Measurements from ENCODE around the gene ULK2. TPM values are rescaled to one million over a fixed set of nuclear protein-coding genes. Genes with fewer than 3 reads are reported as not detected.

Gene ULK2
- total and polyA plus RNA-seq, 10 of the 15 experiments (the other 5 are each of a cell fraction or from before 2014, with no cell fraction given): 0.29 to 5.3 (median 1.6) TPM

DNA sequence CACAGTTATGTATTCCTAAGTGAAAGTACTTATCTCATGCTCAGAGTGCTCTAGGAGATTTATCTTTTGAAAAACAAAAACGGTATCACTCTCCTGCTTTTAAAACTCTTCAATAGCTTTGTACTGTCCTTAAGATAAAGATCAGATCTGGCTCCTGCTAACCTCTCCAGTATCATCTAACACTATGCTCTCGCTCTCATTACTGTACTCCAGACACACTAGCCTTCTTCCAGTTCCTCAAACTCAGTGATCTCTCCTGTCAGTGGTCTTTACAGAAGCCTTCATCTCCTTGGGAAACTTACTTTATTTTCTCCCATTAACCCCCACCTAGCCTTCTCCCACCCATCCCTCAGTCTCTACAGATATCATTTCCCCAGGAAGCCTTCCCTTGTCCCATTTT lies 10.1 kb downstream of the ULK2 start:
- no peak overlapping the region for H3K27ac ChIP-seq (ENCODE audit: control insufficient read depth, insufficient read depth)
- no peak overlapping the region for H2AFZ ChIP-seq (ENCODE audit: control insufficient read depth, low read depth, low read length)
- ChIA-PET POLR2A (no interaction called here), SMC1A (ENCODE audit: uncharacterized antibody, unreplicated experiment) (no interaction called here), RAD21 (ENCODE audit: unreplicated experiment) (no interaction called here), CTCF (interaction anchor here (1.3 kb wide), 1 partner anchor 12 kb away, joined by 3 read pairs; no protein-coding TSS in a partner anchor)
- no peak overlapping the region for H3K4me3 ChIP-seq
- H3K79me2 ChIP-seq (ENCODE audit: control insufficient read depth, insufficient read depth, low read length): no peaks in the 10 kb centered on the region
- H3K36me3 ChIP-seq (ENCODE audit: control insufficient read depth in 2 of 2, insufficient read depth in 2 of 2, low read length in 1 of 2): no peaks in the 10 kb centered on the region
- ATAC-seq: no peak
- DNase-seq (ENCODE audit: low read depth, low spot score): no peak
- BruUV-seq (replicated peaks): no TSS peak
- H3K4me2 ChIP-seq (ENCODE audit: control insufficient read depth, insufficient read depth): no peak overlapping the region
- H3K9me3 ChIP-seq (replicated peaks; ENCODE audit: control insufficient read depth, insufficient read depth, low read length): no peaks in the 10 kb centered on the region
- H4K20me1 ChIP-seq (ENCODE audit: control insufficient read depth, insufficient read depth): no peaks in the 10 kb centered on the region
- in situ Hi-C loops (cut with MboI): no loop called here
- no peak for TF ChIP-seq E4F1 (IDR thresholded peaks at IDR 0.05; ENCODE audit: borderline replicate concordance, partially characterized antibody)
- TF ChIP-seq EZH2 (IDR thresholded peaks at IDR 0.05; ENCODE audit: borderline replicate concordance, control insufficient read depth, low read depth, low read length): no peak
- TF ChIP-seq, protein P1, sequence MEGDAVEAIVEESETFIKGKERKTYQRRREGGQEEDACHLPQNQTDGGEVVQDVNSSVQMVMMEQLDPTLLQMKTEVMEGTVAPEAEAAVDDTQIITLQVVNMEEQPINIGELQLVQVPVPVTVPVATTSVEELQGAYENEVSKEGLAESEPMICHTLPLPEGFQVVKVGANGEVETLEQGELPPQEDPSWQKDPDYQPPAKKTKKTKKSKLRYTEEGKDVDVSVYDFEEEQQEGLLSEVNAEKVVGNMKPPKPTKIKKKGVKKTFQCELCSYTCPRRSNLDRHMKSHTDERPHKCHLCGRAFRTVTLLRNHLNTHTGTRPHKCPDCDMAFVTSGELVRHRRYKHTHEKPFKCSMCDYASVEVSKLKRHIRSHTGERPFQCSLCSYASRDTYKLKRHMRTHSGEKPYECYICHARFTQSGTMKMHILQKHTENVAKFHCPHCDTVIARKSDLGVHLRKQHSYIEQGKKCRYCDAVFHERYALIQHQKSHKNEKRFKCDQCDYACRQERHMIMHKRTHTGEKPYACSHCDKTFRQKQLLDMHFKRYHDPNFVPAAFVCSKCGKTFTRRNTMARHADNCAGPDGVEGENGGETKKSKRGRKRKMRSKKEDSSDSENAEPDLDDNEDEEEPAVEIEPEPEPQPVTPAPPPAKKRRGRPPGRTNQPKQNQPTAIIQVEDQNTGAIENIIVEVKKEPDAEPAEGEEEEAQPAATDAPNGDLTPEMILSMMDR (IDR thresholded peaks at IDR 0.05 in 2 of 3, conservative IDR thresholded peaks at IDR 0.05 in 1 of 3; ENCODE audit: control insufficient read depth in 2 of 3, extremely low read depth in 1 of 3, insufficient read depth in 1 of 3, low read depth in 3 of 3, low read length in 3 of 3): no peak
- TF ChIP-seq, protein P2, sequence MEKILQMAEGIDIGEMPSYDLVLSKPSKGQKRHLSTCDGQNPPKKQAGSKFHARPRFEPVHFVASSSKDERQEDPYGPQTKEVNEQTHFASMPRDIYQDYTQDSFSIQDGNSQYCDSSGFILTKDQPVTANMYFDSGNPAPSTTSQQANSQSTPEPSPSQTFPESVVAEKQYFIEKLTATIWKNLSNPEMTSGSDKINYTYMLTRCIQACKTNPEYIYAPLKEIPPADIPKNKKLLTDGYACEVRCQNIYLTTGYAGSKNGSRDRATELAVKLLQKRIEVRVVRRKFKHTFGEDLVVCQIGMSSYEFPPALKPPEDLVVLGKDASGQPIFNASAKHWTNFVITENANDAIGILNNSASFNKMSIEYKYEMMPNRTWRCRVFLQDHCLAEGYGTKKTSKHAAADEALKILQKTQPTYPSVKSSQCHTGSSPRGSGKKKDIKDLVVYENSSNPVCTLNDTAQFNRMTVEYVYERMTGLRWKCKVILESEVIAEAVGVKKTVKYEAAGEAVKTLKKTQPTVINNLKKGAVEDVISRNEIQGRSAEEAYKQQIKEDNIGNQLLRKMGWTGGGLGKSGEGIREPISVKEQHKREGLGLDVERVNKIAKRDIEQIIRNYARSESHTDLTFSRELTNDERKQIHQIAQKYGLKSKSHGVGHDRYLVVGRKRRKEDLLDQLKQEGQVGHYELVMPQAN (conservative IDR thresholded peaks at IDR 0.05): no peak
- no peak for TF ChIP-seq BMI1 (IDR thresholded peaks at IDR 0.05; ENCODE audit: borderline replicate concordance)
- TF ChIP-seq RAD21 (IDR thresholded peaks at IDR 0.05; ENCODE audit: insufficient read depth, low read depth, low read length): no peak
- no peak overlapping the region for H3K9ac ChIP-seq (ENCODE audit: control insufficient read depth, insufficient read depth, low read length)
- 24% methylated on average over 2 of the region's 2 CpGs for WGBS (ENCODE audit: insufficient coverage, insufficient replicate concordance, low lambda C conversion rate, missing lambda C conversion rate)
- intact Hi-C loops (cut with micrococcal nuclease; ENCODE audit: unreplicated experiment): no loop called here
- no peaks in the 10 kb centered on the region for H3K4me1 ChIP-seq (ENCODE audit: control insufficient read depth, insufficient read depth, low read length)
- no peaks in the 10 kb centered on the region for H3K27me3 ChIP-seq (replicated peaks in 1 of 2; ENCODE audit: control insufficient read depth in 2 of 2, insufficient read depth in 2 of 2, low read length in 1 of 2)
- no peak for FAIRE-seq
